GM23338 (cell line): ENCODE results near the gene REM2. TPM values are rescaled to one million over a fixed set of nuclear protein-coding genes. Genes with fewer than 3 reads are reported as not detected.

ENCODE experiments used
- CREB1 ChIP-seq: fragments of 250-450 bp; sonication (Bioruptor Pico); IDR thresholded peaks from 2 replicates; pipeline ENCODE4 v1.5.0; 2020; ENCODE audit warnings: low read depth, mild to moderate bottlenecking, moderate library complexity
- STAT1 ChIP-seq: IDR thresholded peaks from one replicate; pipeline ENCODE4 v1.6.1; 2016; ENCODE audit warnings: antibody characterized with exemption; ENCODE audit not compliant: unreplicated experiment
- ZNF114 ChIP-seq: fragments of 250-450 bp; sonication (Bioruptor Pico); IDR thresholded peaks from 2 replicates; pipeline ENCODE4 v1.5.0; 2020; ENCODE audit warnings: mild to moderate bottlenecking, moderate library complexity
- polyA plus RNA-seq: library from polyadenylated mRNA; unstranded; fragments of >200 nt; fragmentation: Nextera tagmentation; extraction: Ambion mirVana; gene quantifications from 2 replicates; pipeline ENCODE4 v1.2.1, GENCODE V29; 2016
- small RNA-seq: library from RNA; depleted of rRNA; stranded (forward); fragments of <200 nt; gene quantifications from one replicate; pipeline ENCODE3, GENCODE V24; 2014; ENCODE audit warnings: low replicate concordance
- total RNA-seq: library from RNA; depleted of rRNA; stranded (reverse); fragments of >200 nt; shearing (Covaris generic); gene quantifications from 2 replicates; pipeline ENCODE4 v1.2.3, GENCODE V29; 2014; rRNA removed

The REM2 gene
- total and polyA plus RNA-seq, 2 experiments from 2014 or later = 0.31 to 2.9 TPM

DNA sequence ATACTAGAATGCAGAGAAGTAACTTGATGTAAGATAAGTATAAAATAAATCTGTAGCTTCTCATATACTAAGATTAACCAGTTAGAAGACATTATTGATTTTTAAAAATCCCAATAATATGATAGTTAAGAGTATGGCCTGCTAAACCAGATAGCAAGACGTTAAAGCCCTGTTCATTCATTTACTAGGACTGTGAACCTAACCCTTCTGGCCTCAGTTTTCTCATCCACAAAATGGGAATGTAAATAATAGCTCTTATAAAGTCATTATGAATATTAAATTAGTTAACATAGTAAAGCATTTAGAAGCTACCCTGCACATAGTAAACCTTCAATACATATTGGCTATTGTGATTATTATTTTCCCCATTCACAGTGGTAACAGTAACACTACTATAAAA is 52.1 kb downstream of the REM2 start (continued):
- TF ChIP-seq CREB1 (CRISPR knock-in tag) (no peak), ZNF114 (CRISPR knock-in tag) (no peak), STAT1 (no peak)

Small RNA genes lying within 50 kb of the gene (small RNA-seq; reads per million reads assigned to genes)
- not detected for gene RF00019

Other genes starting within 250 kb of the REM2 start
- not detected in 2 replicates for gene OR6J1, start 238.9 kb upstream of the REM2 start, total RNA-seq
- not detected in 2 replicates for gene OR6J1, start 238.9 kb upstream of the REM2 start, polyA plus RNA-seq
- 89.9 and 91.7 TPM in 2 replicates for gene OXA1L, start 116.5 kb upstream of the REM2 start, total RNA-seq
- gene OXA1L, start 116.5 kb upstream of the REM2 start, polyA plus RNA-seq = 57.6 and 61.7 TPM in 2 replicates
- 3.6 and 6.1 TPM in 2 replicates for gene SLC7A7, start 67.8 kb upstream of the REM2 start, total RNA-seq
- gene SLC7A7, start 67.8 kb upstream of the REM2 start, polyA plus RNA-seq = 2.7 and 4.1 TPM in 2 replicates
- 131 and 138 TPM in 2 replicates for gene MRPL52, start 53.3 kb upstream of the REM2 start, total RNA-seq
- 617 and 691 TPM in 2 replicates for gene MRPL52, start 53.3 kb upstream of the REM2 start, polyA plus RNA-seq
- 48.9 and 56.4 TPM in 2 replicates for gene MMP14, start 46.6 kb upstream of the REM2 start, total RNA-seq
- gene MMP14, start 46.6 kb upstream of the REM2 start, polyA plus RNA-seq = 6.5 and 7.0 TPM in 2 replicates
- gene LRP10, start 11.5 kb upstream of the REM2 start, total RNA-seq = 16.5 and 18.1 TPM in 2 replicates
- gene LRP10, start 11.5 kb upstream of the REM2 start, polyA plus RNA-seq = 5.4 and 6.4 TPM in 2 replicates
- 52.8 and 1,081 TPM in 2 replicates for gene RBM23, start 35.9 kb downstream of the REM2 start, total RNA-seq
- gene RBM23, start 35.9 kb downstream of the REM2 start, polyA plus RNA-seq = 14.4 and 15.2 TPM in 2 replicates
- gene PRMT5, start 46.2 kb downstream of the REM2 start, total RNA-seq = 123 and 124 TPM in 2 replicates
- 68.8 and 74.5 TPM in 2 replicates for gene PRMT5, start 46.2 kb downstream of the REM2 start, polyA plus RNA-seq
- gene HAUS4, start 73.9 kb downstream of the REM2 start, total RNA-seq = 60.4 and 85.3 TPM in 2 replicates
- 20.8 and 24.6 TPM in 2 replicates for gene HAUS4, start 73.9 kb downstream of the REM2 start, polyA plus RNA-seq
- 45.8 and 55.9 TPM in 2 replicates for gene AJUBA, start 99.3 kb downstream of the REM2 start, total RNA-seq
- 11.8 and 12.5 TPM in 2 replicates for gene AJUBA, start 99.3 kb downstream of the REM2 start, polyA plus RNA-seq
- 11.7 and 12.4 TPM in 2 replicates for gene C14orf93, start 126.9 kb downstream of the REM2 start, total RNA-seq
- 3.5 and 4.1 TPM in 2 replicates for gene C14orf93, start 126.9 kb downstream of the REM2 start, polyA plus RNA-seq
- 229 and 265 TPM in 2 replicates for gene PSMB5, start 151.7 kb downstream of the REM2 start, total RNA-seq
- 341 and 367 TPM in 2 replicates for gene PSMB5, start 151.7 kb downstream of the REM2 start, polyA plus RNA-seq
- 0.07 and 0.19 TPM in 2 replicates for gene PSMB11, start 159.0 kb downstream of the REM2 start, total RNA-seq
- not detected in 2 replicates for gene PSMB11, start 159.0 kb downstream of the REM2 start, polyA plus RNA-seq
- 16.9 and 17.8 TPM in 2 replicates for gene CDH24, start 174.3 kb downstream of the REM2 start, total RNA-seq
- gene CDH24, start 174.3 kb downstream of the REM2 start, polyA plus RNA-seq = 4.4 and 6.2 TPM in 2 replicates
- 169 and 172 TPM in 2 replicates for gene ACIN1, start 211.9 kb downstream of the REM2 start, total RNA-seq
- 73.6 and 76.1 TPM in 2 replicates for gene ACIN1, start 211.9 kb downstream of the REM2 start, polyA plus RNA-seq
- 49.4 and 57.4 TPM in 2 replicates for gene C14orf119, start 212.3 kb downstream of the REM2 start, total RNA-seq
- 114 and 118 TPM in 2 replicates for gene C14orf119, start 212.3 kb downstream of the REM2 start, polyA plus RNA-seq
- gene CIROP, start 221.8 kb downstream of the REM2 start, total RNA-seq = not detected in 2 replicates
- not detected in 2 replicates for gene CIROP, start 221.8 kb downstream of the REM2 start, polyA plus RNA-seq
- gene CEBPE, start 236.0 kb downstream of the REM2 start, total RNA-seq = not detected in 2 replicates
- gene CEBPE, start 236.0 kb downstream of the REM2 start, polyA plus RNA-seq = not detected in 2 replicates